PC-9 (cell line): ENCODE results near the gene LAYN.

Source experiments
- CTCF ChIP-seq: fragments of 200-600 bp; sonication (generic); conservative IDR thresholded peaks from 2 replicates; pipeline ENCODE4 v1.6.1; 2017; ENCODE audit warnings: mixed run types, antibody characterized with exemption, mild to moderate bottlenecking, moderate library complexity
- EZH2 ChIP-seq: fragments of 200-600 bp; sonication (generic); IDR thresholded peaks from 2 replicates; pipeline ENCODE4 v1.8.0; 2017; ENCODE audit warnings: antibody characterized with exemption, low read depth

GRCh38 chr11:111589886-111590499, 49.5 kb downstream of the LAYN start:
- TF ChIP-seq CTCF (no peak), EZH2 (no peak)
